Activated CD4-positive, alpha-beta T cell treated with anti-CD3 and anti-CD28 coated beads, Interleukin-10, Interleukin-2, amounts not matched to agents 100 ng/mL and 50 ng/mL, durations not matched to agents 16 hours and 8 hours (primary cell): ENCODE measurements around the gene GPR156.
"Not testable (repeated sequence)": the region's sequence is repeated elsewhere in the genome, so short reads cannot be mapped to it uniquely, and the experiment has no call there.

Experiments used
- DNase-seq: peaks from one replicate; pipeline ENCODE4 v3.0.0-alpha.2; 2020

Gene GPR156

DNA sequence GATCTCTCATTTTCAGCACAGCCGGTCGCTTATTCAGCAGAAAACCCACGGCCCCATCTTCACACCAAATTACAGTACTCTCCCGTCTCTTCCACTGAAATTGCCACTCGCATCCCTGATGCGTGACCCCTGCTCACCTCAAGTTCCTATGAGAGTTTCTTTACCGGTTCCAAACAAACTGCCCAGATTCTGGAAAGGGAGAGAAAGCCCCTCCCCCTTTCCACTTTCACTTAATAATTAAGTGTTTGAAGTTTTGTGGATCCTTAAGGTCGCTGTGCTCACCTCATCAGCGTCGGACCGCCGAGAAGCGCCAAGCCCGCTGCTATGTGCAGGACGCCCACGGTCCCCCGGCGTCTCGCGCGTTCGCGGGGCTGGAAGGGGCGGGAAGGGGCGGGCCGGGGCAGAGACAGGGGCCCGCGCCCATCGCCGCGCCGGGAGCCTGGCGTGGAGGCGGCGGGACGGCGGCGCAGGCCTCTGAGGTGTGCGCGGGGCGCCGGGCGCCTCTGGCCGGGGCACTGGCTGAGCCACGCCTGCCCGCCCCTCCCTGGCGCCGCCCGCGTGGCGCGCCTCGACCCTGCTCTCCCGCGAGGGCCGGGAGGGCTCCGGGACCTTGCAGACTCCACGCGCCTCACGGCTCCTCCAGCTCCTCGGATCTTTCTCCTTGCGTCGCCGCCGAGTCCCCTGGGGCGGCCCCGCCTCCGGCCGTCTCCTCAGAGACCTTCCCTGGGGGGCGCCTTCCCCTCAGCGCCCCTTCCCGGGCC, at the start of gene GPR156:
Gene GPR156 (minus strand): TSS at position 476 of the 761 bp plus-strand sequence. CDS start 41,124 bp downstream, outside the sequence.
- no peak for DNase-seq

DNA sequence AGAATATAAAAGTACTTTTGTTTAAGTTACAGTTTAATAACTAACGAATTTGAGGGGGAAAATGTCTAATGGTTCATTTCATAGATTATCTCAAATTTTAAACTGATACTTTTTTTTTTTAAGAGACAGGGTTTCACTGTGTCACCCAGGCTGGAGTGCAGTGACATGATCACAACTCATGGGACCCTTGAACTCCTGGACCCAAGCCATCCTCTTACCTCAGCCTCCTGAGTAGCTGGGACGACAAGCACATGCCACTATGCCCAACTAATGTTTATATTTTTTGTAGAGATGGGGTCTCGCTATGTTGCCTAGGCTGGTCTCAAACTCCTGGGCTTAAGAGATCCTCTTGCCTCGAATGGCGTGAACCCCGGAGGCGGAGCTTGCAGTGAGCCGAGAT, 47.6 kb upstream of the GPR156 start:
- DNase-seq: no peak

DNA sequence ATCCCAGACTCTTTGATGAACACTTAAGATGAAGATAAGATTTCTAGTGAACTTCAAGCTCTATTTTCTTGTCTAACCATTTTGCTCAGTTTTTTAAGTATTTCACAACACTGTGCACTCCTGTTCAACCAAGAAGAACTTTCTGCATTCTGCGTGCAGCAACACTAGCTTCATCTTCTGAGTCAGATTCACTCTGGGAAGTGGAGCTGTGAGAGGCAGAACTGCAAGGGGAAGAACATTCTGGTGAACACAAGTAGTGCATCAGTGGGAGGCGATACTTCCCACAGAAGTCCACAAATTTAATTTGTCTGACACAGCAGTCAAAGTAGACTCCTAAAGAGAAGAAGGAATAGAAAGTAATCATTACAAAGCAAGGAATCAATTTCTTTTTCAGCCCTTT, 46.1 kb upstream of the GPR156 start:
- DNase-seq: no peak

DNA sequence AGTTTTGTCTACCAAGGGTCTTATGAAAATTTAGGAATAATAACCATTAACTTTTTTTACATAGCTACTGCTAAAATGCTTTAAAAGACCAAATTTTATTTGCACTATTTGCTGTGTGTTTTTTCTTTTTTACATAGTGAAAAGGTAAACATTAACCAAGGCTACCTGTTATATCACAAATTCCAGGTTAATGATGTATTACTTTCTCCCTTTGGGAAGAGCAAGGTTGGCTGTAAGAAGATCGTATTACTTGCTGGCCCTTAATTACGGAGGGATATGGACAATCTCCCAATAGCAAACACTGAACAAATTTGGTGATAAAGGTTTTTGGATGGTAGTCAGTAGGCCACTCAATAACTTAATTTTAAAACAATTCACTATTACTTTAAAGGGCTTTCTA, 41.8 kb upstream of the GPR156 start:
- no peak for DNase-seq

DNA sequence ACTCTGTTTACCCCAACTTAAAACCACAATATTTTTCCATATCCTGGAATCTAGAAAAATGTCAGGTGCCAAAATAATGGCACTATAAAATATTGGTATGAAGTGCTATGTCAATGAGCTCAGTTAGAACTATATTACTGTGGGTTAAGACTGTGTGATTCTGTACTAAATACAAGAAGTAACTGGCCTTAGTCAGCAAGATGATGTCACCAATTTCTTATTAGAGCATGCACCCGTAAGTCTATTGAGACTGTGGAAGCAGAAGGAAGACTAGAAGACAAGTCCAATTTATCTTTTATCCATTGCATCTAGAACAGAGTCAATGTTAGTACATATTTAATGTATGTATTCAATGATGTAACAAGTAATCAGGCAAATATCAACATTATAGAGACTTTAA, 39.2 kb upstream of the GPR156 start:
- no peak for DNase-seq

DNA sequence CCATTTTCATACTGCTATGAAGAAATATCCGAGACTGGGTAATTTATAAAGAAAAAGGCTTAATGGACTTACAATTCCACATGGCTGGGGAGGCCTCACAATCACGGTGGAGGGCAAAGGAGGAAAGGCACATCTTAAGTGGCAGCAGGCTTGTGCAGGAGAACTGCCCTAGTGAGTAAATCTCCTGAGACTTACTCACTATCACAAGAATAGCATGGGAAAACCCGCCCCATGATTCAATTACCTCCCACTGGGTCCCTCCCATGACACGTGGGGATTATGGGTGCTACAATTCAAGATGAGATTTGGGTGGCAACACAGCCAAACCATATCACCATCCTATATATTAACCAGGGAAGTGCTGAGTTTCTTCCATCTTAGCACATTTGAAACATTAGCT, 38.7 kb upstream of the GPR156 start:
- not testable (repeated sequence) for DNase-seq

GRCh38 chr3:120311863-120312794, 27.1 kb upstream of the GPR156 start:
- peak; percentile 57 for DNase-seq

GRCh38 chr3:120306519-120307455, 21.8 kb upstream of the GPR156 start:
- no peak for DNase-seq

DNA sequence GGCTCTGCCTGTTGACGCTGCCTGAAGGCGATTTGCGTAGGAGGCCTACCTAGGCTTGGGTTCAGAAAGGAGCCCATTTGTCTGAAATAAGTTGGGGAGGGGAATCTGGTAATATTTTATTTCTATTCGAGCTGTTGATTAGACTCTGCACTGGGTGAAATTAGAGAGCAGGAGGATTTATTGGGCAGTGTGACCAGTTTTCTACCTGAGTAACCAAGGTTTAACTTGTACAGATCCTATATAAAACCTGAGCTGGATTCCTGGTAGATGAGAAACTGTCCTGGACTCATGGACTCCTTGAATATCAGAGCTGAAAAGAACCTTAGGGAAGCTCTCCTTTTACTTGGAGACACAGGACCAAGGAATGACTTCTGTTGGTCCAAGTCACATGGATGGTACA, 19.6 kb upstream of the GPR156 start:
- no peak for DNase-seq

DNA sequence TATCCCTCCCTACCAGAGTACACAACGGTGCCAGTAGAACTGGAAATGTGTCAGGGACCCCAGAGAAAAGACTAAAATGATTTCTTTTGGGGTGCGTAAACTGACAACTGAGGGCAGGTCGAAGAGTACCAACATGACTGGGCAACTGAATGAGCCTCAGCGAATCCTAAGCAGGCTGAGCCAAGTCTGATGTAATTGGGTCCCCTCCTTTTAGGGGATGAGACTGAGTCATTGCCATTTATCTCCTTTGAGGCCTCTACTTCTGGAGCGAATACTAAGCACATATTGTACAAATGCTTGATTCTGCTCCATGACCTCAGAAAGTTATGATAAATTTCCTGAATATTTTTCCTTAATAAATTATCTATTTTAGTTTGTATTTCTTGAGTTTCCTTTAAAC, 17.3 kb upstream of the GPR156 start:
- no peak for DNase-seq

GRCh38 chr3:120300971-120301370, 15.9 kb upstream of the GPR156 start:
- DNase-seq: no peak

DNA sequence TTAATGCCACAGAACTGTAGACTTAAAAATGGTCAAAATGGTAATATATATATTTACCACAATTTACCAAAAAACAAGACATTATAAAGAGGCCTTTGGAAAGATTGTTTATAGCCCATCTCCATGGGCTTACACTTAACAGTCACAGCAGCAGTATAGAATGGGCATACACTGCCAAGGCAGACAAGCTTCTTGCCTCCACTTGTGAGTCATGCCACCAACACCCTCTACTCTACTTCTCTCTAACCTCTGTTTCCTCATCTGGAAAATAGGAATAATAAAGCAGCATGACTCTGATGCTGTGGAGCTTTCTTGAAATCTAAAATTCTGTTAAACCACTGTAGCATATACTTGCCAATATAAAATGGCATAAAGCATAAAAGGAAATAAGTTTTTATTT, 14.4 kb upstream of the GPR156 start:
- no peak for DNase-seq

- no peak for DNase-seq
Measured at GRCh38 chr3:120298996-120299395, 14.0 kb upstream of the GPR156 start.

DNA sequence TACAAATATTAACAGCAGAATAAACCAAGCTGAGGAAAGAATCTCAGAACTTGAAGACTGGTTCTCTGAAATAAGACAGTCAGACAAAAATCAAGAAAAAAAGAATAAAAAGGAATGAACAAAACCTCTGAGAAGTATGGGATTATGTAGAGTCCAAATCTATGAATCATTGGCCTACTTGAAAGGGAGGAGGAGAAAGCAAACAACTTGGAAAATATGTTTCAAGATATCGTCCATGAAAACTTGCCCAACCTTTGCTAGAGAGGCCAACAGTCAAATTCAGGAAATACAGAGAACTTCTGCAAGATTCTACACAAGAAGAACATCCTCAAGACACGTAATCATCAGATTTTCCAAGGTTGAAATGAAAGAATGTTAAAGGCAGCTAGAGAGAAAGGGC, 6.5 kb upstream of the GPR156 start:
- not testable (repeated sequence) for DNase-seq

GRCh38 chr3:120289636-120290035, 4.6 kb upstream of the GPR156 start:
- DNase-seq: no peak

DNA sequence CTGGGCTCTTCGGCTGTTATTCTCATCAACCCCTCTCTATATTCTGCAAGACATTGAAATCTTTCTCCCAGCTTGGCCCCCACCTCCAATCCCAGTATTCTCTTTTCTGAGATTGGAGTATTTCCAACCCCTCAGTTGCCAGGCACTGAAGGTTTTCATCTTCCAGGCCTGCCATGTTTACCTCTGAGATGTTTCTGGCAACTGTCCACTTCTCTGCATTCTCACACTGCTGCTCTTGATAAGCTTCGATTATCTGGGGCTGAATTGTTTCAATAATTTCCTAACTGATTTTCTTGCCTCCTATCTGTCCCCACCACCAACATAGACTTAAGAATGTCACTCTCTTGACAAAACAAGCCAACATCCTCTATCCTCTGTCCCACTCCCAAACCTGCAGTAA, 1.4 kb upstream of the GPR156 start:
- DNase-seq: no peak

GRCh38 chr3:120285508-120285841, 453 bp upstream of the GPR156 start:
- DNase-seq: no peak

- DNase-seq: no peak
Measured at GRCh38 chr3:120281261-120281660, 3.8 kb downstream of the GPR156 start.

GRCh38 chr3:120280566-120280965, 4.5 kb downstream of the GPR156 start:
- DNase-seq: no peak

- DNase-seq: no peak
Measured at GRCh38 chr3:120280026-120280425, 5.0 kb downstream of the GPR156 start.

GRCh38 chr3:120276767-120277166, 8.3 kb downstream of the GPR156 start:
- no peak for DNase-seq

DNA sequence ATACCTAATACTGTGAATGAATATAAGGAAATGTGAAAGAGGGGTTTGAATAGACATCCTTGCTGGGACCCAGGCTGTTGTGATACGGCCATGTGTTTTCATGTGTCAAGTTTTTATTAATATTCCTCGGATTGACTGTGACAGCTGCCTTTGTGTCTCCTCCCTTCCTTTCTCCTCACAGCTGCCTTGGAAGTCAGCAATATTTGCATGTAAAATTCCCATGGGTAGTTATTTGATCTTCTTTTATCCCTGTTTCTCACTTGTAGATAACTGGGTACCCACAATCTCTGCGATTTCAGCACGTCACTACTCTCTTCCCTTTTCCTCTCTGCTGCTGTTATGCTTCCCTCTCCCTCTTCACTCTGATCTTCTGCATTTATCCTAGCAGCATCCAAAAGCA, 9.4 kb downstream of the GPR156 start:
- DNase-seq: no peak

- no peak for DNase-seq
Measured at GRCh38 chr3:120274739-120275167, 10.3 kb downstream of the GPR156 start.
